Lower leg skin (tissue), 3 donors: ENCODE measurements around the gene BACE1-AS.

Experiments used
- CTCF ChIP-seq, 3 donors: fragments of 450-650 bp; IDR thresholded peaks; one replicate each; pipeline ENCODE4 v1.5.1; 2016; ENCODE audit warnings: antibody characterized with exemption in 3 of 3, mild to moderate bottlenecking in 3 of 3, moderate library complexity in 2 of 3
- POLR2A ChIP-seq, 2 donors: fragments of 450-650 bp; IDR thresholded peaks; one replicate each; pipeline ENCODE4 v1.6.1; 2016 to 2017; ENCODE audit warnings: antibody characterized with exemption in 2 of 2, mild to moderate bottlenecking in 1 of 2, moderate library complexity in 1 of 2

GRCh38 chr11:117318738-117319137 is 27.6 kb downstream of the BACE1-AS start:
- TF ChIP-seq CTCF (IDR thresholded peaks at IDR 0.05) (no peak), POLR2A (IDR thresholded peaks at IDR 0.05) (no peak)
